ENCODE measurements around the gene CACNA1B.

DNA sequence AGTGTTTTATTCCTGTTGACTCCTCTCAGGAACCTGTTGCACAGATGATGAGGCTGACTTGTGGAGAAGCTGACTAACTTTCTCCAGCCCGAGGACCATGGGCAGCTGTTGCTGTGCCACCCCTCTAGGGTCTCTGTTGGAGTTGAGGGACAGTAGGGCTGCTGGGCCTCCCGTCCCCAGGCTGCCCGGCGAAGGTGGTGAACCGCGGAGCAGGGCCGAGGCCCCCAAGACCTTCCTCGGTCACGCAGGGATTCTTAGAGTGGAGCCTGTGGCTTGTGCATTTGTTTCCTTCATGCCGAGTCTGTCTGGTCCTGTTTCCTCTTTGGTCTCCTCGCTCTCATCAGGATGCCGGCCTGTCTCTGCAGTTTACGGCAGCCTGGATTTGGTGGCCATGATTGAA, 40.2 kb downstream of the CACNA1B start:
- no peak for TF ChIP-seq EZH2 (IDR thresholded peaks at IDR 0.05; ENCODE audit: borderline replicate concordance, low read length)
- TF ChIP-seq, protein P1, sequence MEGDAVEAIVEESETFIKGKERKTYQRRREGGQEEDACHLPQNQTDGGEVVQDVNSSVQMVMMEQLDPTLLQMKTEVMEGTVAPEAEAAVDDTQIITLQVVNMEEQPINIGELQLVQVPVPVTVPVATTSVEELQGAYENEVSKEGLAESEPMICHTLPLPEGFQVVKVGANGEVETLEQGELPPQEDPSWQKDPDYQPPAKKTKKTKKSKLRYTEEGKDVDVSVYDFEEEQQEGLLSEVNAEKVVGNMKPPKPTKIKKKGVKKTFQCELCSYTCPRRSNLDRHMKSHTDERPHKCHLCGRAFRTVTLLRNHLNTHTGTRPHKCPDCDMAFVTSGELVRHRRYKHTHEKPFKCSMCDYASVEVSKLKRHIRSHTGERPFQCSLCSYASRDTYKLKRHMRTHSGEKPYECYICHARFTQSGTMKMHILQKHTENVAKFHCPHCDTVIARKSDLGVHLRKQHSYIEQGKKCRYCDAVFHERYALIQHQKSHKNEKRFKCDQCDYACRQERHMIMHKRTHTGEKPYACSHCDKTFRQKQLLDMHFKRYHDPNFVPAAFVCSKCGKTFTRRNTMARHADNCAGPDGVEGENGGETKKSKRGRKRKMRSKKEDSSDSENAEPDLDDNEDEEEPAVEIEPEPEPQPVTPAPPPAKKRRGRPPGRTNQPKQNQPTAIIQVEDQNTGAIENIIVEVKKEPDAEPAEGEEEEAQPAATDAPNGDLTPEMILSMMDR (conservative IDR thresholded peaks at IDR 0.05 in 1 of 2, IDR thresholded peaks at IDR 0.05 in 1 of 2; ENCODE audit: extremely low read depth in 1 of 2, insufficient read depth in 1 of 2, low read depth in 1 of 2, low read length in 2 of 2) = no peak

All from mammary epithelial cell (primary cell).